ENCODE data around the gene IFNL1.
"Not testable (repeated sequence)": the region's sequence is repeated elsewhere in the genome, so short reads cannot be mapped to it uniquely, and the experiment has no call there.

The IFNL1 gene

GRCh38 chr19:39308531-39309304 lies 12.5 kb downstream of the IFNL1 start:
- DNase-seq, result no peak

DNA sequence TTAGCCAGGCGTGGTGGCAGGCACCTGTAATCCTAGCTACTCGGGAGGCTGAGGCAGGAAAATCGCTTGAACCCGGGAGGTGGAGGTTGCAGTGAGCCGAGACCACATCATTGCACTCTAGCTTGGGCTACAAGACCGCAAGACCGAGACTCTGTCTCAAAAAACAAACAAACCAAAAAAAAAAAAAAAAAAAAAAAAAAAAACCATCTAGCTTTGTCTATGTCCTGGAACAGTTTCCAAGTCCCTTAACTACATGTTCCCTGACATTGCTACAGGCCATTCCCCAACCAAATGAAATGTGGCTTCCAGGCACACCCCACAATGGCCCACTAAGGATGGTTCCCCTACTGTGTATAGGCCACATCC lies 13.1 kb downstream of the IFNL1 start:
- not testable (repeated sequence) for DNase-seq

DNA sequence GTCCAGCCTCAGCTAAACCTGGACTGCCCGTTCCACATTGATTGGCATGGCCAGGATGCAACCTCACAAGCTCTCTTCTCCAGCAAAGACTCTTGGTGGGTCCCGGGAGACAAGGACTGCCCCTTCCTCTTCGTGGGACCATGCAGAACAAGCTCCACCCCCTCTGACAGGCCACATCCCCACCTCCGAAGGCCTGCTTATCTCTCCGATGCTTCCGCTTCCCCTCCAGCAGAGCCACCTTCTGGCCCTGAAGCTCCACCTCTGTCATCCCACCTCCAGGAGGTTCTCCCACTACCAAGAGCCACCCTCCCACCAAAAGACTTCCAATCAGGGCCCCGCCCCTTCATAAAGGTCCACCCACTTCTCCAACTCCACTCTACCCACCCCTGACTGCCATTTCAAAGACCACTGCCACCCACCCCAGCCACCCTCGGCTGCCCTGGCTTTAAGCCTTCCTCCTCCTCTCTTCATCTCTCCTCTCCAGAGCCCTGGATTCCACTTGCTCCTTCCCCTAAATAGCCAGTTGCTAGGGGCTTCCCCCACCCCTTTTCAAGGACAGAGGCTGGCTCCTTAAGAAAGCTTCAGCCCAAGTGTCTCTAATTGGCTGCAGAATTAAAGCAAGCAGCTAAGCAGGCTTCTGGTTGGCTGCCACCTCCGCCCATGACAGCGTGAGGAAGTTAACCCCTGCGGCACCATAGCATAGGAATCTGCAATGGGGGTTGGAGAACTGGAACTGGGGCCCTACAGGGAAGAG lies 14.5 kb downstream of the IFNL1 start:
- no peak for DNase-seq

GRCh38 chr19:39314016-39314728 lies 18.0 kb downstream of the IFNL1 start:
- DNase-seq, result no peak

DNA sequence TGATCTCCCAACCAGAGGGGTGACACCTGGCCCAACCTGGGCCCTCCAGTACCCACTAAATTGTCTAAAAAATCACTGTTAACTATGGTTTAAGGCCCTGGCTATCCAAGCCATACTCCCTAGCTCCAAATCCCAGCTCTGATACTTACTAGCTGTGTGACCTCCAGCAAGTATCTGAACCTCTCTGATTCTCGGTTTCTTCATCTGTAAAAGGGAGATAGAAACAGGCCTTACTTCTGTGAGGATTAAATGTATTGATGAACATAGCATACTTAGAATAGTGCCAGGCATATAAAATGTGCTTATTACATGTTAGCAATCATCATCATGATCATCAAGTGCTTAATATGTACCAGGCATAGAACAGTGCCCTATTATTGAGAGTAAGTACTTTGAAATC lies 19.7 kb downstream of the IFNL1 start:
- no peak for DNase-seq

DNA sequence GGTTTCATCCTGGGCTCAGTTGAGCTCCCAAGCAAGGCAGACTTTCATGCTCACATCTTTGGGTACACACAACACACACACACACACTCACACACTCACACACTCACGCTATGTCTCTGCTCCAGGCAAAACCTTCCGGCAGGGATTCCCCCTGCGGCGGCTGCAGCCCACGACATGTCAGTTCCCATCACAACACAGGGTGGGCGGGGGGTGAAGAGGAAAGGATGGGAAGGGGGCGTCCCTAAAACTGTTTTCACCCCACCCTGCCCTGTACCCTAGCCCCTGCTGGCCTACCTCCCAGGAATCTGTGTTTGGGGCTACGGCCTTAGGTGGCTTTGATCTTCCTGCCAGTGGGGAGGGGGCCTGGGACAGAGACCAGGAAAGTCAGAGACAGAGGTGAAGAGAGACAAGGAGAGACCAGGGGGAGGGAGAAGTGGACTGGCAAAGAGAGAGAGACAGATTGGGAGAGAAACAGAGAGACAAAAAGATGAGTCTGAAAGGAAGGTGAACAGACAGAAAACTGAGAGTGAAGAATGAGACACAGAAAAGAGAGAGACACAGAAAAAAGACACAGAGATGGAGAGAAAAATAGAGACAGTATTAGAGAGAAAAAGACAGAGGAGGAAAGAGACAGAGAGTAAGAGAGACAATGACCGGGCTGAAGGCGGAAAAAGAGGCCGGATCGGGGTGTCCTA lies 20.6 kb downstream of the IFNL1 start:
- no peak for DNase-seq

GRCh38 chr19:39317476-39317875 lies 21.3 kb downstream of the IFNL1 start:
- no peak for DNase-seq

GRCh38 chr19:39318071-39318470 lies 21.9 kb downstream of the IFNL1 start:
- DNase-seq, result no peak

GRCh38 chr19:39318690-39319089 lies 22.5 kb downstream of the IFNL1 start:
- DNase-seq, result no peak

DNA sequence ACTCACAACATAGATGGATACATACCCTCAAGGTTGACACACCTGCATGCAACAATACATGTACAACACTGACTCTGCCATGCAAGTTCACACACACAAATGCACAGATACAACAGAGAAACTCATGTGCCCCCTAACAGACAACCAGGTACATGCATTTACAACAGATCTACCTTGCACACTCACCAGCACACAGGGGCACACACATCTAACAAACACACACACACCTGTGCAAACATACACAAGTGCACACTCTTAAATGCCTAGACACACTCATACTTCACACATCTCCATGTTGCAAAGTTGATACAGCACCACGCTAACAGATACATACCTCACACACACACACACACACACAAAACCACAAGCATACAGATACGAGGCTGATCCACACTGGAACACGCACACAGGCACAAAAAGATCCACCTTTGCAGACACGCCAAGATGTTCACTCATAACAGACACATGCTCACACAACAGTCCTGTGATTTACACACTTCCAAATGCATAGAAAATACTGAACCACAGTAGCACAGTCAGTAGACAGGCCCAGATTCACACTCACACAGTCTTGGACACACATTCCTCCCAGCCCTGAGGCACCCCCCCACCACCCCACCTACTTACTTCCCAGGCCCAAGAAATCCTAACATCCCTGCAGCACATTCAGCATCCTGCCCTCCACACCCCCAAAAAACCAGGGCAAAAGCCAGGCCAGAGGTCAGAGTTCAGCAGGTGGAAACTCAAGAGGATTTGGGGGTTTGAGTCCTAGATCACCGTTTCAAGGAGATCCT lies 23.1 kb downstream of the IFNL1 start:
- no peak for DNase-seq

- DNase-seq, result no peak
These were observed 23.7 kb downstream of the IFNL1 start for GRCh38 chr19:39319892-39320248.

DNA sequence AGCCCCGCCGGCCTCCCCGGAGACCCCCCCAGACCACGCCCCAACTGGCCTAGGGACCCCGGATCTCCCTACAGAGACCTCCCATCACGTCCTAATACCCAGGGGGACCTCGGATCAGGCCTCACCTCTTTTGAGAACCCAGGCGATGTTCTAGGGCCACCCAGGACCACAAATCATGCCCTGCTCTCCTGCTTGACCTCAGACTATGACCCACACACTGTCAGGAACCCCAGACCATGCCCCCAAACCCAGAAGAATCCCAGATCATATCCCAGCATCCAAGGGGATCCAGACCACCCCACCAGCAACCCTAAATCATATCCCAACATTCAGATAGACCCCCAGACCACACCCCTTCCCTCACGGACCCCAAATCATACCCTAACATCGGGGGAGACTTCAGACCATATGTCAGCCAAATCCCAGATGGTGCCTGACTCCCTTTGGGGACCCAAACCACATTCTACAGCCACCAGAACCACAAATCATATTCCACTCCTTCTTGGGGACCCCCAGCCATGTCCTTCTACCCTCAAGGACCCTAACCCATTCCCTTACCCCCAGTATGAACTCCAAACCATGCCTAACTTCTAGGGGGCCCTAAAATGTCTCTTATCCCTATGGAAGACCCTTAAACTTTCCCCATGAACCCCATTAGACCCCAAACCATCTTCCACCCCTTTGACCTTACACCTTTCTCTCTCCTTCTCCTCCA lies 25.1 kb downstream of the IFNL1 start:
- no peak for DNase-seq

DNA sequence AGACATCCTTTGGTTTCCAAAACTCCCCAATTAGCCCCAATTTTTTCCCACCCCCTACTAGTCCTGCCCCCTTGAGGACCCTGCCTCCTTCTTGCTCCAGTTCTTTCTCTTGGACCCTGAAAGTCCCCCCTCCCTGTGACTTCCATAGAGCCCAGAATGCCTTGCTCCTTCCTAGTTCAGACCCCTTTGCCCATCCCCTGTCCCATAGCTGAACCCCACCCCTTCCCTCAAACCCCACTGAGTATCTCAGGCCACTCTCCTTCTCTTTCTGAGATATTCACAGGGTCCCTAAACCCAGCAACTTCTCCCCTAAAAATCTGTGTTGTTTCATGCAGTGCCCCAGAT lies 25.6 kb downstream of the IFNL1 start:
- DNase-seq, result no peak

GRCh38 chr19:39324242-39324842 lies 28.1 kb downstream of the IFNL1 start:
- no peak for DNase-seq

- peak; percentile 34 to 35 for DNase-seq
These were observed 29.8 kb downstream of the IFNL1 start for GRCh38 chr19:39325778-39326665.

DNA sequence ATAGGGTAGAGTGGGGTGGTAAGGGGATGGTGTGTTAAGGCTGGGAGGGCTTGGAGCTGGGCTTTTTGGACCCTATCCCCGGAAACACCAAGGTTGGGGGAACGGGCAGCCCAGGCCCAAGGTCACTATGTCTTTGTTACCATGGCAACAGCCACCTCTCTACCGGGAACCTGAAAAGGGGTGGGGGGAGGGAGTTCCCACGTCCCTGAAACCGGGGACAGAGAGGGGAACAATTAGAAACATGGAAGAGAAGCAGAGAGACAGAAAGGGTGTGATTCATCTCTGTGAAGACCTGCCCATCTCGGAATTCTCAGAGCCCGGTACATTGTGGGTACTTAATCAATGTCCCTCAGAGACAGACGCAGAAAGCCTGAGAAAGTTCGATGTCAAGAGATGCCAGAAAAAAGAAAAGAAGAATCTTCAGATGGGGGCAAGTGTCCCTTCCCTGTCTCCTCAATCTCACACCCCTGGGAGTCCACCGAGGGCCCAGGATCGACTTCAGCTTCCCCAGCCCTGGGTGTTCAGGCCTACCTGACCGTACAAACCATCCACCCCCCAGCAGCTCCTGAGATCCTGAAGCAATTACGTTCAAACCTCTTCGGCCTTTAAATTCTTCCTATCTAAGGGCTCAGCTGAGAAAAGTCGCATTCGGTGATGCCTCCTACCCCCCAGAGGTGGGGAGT lies 31.3 kb downstream of the IFNL1 start:
- DNase-seq, result no peak

- DNase-seq, result peak; percentile 90 to 94
These were observed 32.0 kb downstream of the IFNL1 start for GRCh38 chr19:39328046-39328705.

GRCh38 chr19:39329948-39330347 lies 33.7 kb downstream of the IFNL1 start:
- DNase-seq, result no peak

DNA sequence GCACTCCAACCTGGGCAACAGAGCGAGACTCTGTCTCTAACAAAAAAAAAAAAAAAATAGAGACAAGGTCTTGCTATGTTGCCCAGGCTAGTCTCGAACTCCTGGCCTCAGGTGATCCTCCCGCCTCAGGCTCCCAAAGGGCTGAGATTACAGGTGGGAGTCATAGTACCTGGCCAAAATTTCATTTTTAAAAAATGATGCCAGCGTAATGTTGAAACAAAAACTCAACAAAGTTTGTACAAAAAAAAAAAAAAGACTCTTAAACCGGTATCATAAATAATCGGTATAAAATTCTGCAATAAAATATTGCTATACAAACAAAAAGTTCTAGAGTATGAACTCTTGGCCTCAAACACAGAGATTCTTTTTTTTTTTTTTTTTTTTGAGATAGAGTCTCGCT lies 36.1 kb downstream of the IFNL1 start:
- DNase-seq, result no peak
